Stimulated activated CD4-positive, alpha-beta T cell treated with anti-CD3 and anti-CD28 coated beads, Interleukin-1b, Interleukin-23, amount 100 ng/mL, for 1 hour (primary cell): ENCODE results near the gene SEC14L5.
"Not testable (repeated sequence)": the region's sequence is repeated elsewhere in the genome, so short reads cannot be mapped to it uniquely, and the experiment has no call there.

Source experiments
- DNase-seq, 2 donors: peaks; one replicate each; pipeline ENCODE4 v3.0.0-alpha.2; 2020; ENCODE audit warnings: low read depth in 2 of 2

SEC14L5 gene

GRCh38 chr16:5036228-5037156, 78.4 kb downstream of the SEC14L5 start:
- DNase-seq = no peak

GRCh38 chr16:5040451-5040850, 82.3 kb downstream of the SEC14L5 start:
- no peak for DNase-seq

- DNase-seq = no peak
Observed at GRCh38 chr16:5041600-5042133, 83.5 kb downstream of the SEC14L5 start.

DNA sequence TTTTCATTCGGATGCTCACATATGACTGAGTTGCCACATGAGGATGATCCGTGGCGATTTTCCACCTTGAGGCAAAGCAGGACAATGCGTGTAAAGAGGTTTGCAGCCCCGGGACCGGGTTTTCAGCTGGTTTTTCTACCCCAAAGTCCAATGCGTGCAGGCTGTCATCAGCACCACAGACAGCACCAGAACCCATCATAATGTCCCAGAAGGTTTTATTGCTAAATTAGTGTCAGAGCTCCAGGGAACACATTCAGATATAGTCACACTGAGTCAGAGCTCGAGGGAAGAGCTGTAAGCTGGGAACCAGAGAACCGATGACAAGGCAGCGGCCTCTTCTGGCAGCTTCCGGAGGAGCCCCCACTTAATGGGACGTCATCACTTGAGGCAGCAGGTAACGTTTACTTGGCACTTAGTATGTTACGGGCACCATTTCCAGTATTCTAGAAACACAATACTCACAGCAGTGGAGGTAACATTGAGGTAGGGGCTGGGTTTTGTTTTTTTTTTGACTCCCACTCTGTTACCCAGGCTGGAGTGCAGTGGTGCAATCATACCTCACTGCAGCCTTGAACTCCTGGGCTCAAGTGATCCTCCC, 84.5 kb downstream of the SEC14L5 start:
- DNase-seq = no peak

GRCh38 chr16:5044011-5044540, 85.9 kb downstream of the SEC14L5 start:
- DNase-seq = no peak

GRCh38 chr16:5044581-5044980, 86.5 kb downstream of the SEC14L5 start:
- DNase-seq = not testable (repeated sequence)

GRCh38 chr16:5045499-5046115, 87.5 kb downstream of the SEC14L5 start:
- DNase-seq = no peak

- DNase-seq = no peak
Observed at GRCh38 chr16:5046914-5047313, 88.8 kb downstream of the SEC14L5 start.

DNA sequence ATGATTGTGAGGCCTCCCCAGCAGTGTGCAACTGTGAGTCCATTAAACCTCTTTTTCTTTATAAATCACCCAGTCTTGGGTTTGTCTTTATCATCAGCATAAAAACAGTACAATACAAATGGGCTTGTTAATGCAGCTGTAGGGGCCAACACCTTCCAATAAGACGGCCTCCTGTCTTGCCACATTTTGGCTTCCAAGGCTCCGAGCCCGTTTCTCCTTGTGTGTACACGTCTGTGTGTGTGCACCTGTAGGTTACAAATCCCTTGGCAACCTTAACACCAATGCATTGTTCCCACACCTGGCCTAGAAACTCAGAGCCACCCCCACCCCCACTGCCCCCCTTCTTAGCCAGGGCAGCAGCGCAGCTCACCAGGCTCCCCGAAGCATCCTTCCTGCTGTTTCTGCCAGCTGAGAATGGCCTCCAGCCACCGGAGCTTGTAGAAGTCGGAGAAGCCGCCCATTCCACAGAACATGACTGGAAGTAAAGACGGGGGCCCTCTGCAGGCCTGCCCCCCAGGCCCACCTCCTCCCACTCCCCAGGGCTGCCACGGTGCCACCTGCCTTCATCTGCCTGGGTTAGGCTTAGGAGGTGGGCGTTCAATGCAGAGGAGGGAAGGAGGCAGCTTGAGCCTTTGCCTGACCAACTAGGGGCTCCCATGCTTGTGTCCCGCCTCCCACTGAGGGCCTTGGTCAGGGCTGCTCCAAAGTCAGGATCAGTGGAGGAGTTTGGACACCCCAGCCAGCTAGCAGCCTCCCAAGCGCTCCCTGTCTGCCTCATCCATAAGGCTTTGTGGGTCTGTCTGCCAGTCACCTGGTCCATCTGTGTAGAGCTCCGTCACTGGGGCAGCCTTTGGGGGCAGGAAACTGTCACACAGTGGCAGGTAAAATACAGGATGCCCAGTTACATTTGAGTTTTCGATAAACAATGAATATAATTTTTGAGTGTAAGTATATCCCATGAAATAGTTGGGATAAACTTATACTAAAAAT, 97.0 kb downstream of the SEC14L5 start:
- DNase-seq = no peak

GRCh38 chr16:5056352-5056751, 98.2 kb downstream of the SEC14L5 start:
- DNase-seq = no peak

DNA sequence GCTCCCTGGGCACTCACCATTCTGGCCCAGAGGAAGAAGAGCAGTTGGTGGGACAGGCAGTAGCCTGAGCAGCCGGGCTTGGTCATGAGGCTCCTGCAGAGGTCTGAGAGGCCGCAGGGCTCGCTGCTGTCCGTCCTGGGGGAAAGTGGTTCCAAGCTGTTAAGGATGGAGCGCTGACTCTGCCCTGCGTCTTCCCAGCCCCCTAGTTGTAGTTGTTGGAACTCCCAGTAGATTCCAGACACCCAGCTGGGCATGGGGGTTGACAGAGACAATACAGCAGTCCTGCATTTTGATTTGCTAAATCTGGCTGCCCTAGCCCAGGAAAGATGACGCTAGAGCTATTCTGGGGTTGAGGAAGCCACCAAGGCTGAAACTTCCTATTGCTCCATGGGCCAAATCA, 100.3 kb downstream of the SEC14L5 start:
- DNase-seq = no peak

DNA sequence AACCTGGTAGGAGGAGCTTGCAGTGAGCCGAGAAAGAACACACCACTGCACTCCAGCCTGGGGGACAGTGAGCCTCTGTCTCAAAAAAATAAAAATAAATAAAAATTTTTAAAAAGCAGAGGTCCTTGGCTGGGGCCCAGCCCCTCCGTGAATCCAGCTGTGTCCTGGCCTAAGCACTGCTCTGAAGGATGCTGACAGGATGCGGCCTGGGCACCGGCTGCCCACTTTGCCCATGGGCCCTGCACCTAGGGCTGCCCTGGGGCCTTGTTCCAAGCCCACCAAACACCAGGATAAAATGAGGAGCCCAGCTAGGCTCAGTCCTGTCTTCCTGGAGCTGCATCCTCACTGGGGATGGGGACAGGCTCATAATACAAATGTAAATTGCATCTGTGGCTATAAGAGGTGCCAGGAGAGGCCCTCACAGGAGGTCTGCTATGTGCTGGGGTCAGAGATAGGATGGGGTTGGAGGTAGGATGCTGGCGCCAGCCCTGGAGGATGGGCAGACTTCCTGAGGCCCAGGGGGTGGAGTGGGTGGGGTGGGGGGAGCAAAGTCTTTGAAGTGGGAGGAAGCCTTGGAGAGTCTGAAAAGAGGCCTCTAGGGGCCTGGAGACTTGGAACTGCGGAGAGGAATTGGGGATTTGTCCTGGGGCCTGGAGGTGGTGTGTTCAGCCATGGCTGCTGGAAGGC, 101.4 kb downstream of the SEC14L5 start:
- no peak for DNase-seq

GRCh38 chr16:5060073-5060641, 102.0 kb downstream of the SEC14L5 start:
- no peak for DNase-seq

DNA sequence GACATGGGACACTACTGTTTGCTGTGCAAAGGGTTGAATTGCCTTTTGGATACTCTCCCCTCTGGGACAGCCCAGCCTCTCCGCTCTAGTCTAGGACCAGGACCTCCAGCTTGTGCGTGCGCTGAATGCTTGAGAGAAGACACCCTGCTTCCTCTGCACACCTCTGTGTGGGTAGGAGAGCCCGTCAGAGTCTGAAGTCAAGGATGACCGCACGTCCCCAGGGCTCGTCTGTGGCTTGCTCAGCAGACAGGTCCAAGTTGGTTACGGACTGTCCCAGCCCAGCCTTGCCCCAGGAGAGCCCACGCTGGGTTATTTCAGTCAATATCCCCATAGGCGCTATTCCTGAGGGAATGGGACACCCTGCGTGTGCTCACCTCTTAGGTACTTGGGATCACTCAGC, 103.9 kb downstream of the SEC14L5 start:
- no peak for DNase-seq

GRCh38 chr16:5062790-5063765, 104.9 kb downstream of the SEC14L5 start:
- no peak for DNase-seq

GRCh38 chr16:5064915-5065314, 106.8 kb downstream of the SEC14L5 start:
- no peak for DNase-seq

GRCh38 chr16:5065326-5065725, 107.2 kb downstream of the SEC14L5 start:
- no peak for DNase-seq

- DNase-seq = no peak
Observed at GRCh38 chr16:5065813-5066212, 107.7 kb downstream of the SEC14L5 start, which contains the start of gene C16orf89. Gene C16orf89, minus strand, starts transcription at chr16:5065956. Its CDS starts 48 bp downstream, at chr16:5065908.

DNA sequence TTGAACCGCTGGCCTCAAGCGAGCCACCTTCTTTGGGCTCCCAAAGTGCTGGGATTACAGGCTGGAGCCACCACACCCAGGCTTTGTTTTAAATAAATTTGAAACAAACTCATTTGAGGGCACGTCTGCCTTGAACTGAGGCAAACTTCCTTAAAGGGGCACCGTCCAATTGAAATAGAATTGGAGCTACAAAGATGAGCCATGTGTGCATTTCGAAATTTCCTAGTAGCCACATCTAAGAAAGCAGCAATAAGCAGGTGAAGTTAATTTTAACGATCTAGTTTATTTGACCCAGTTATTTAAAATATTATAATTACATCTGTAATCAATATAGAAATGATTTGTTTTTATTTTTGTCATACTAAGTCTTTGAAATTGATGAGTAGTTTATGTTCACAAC, 108.4 kb downstream of the SEC14L5 start:
- DNase-seq = no peak
